SK-N-SH (cell line): ENCODE measurements around the gene LMAN1L. TPM values are rescaled to one million over a fixed set of nuclear protein-coding genes. Genes with fewer than 3 reads are reported as not detected.

ENCODE experiments used
- CTCF ChIA-PET: fragments of 300-600, 350-600 bp; formaldehyde crosslinking; extraction: SDS; loops from one replicate; lab custom pipeline; 2021; lab: Yijun Ruan, JAX
- POLR2A ChIA-PET: fragments of 350-600 bp; sonication (Branson Sonifier 250); formaldehyde crosslinking; extraction: SDS; loops from one replicate; lab custom pipeline; 2020; ENCODE audit warnings: antibody characterized with exemption, inconsistent platforms; lab: Yijun Ruan, JAX
- DNase-seq: peaks from one replicate; pipeline ENCODE4 v3.0.0; 2012
- H2AFZ ChIP-seq: fragments of 200-600 bp; sonication (generic); 2 replicates; pipeline ENCODE4 v1.8.1; 2016; ENCODE audit warnings: antibody characterized with exemption, mild to moderate bottlenecking, low read depth
- H3F3A ChIP-seq: fragments of 200-600 bp; sonication (generic); replicated peaks from 2 replicates; pipeline ENCODE3; 2016; ENCODE audit warnings: antibody characterized with exemption, mild to moderate bottlenecking; ENCODE audit not compliant: insufficient read depth
- H3K27ac ChIP-seq, 2 experiments: fragments of 200-500 bp in 1 of 2; fragments of 200-600 bp in 1 of 2; sonication (Bioruptor generic) in 1 of 2; sonication (generic), shearing (Covaris generic) in 1 of 2; 2 replicates each; pipeline versions ENCODE4 v1.5.1 to v1.6.1; 2014 to 2016; ENCODE audit warnings: low read depth in 2 of 2, inconsistent platforms in 1 of 2, low read length in 1 of 2, mild to moderate bottlenecking in 1 of 2, mixed read lengths in 1 of 2
- H3K27me3 ChIP-seq: fragments of 200-600 bp; sonication (generic), shearing (Covaris generic); 2 replicates; pipeline ENCODE4 v1.6.1; 2016; ENCODE audit warnings: mixed run types; ENCODE audit not compliant: insufficient read depth
- H3K36me3 ChIP-seq, 2 experiments: fragments of 200-500 bp in 1 of 2; fragments of 200-600 bp in 1 of 2; sonication (Bioruptor generic) in 1 of 2; sonication (generic) in 1 of 2; replicated peaks in 1 of 2; 2 replicates each; pipeline versions ENCODE3 to v1.5.1; 2014 to 2016; ENCODE audit warnings: low read length in 1 of 2, mild to moderate bottlenecking in 1 of 2; ENCODE audit not compliant: insufficient read depth in 2 of 2, control insufficient read depth in 1 of 2
- H3K4me1 ChIP-seq, 2 experiments: fragments of 200-500 bp in 1 of 2; fragments of 200-600 bp in 1 of 2; sonication (Bioruptor generic) in 1 of 2; sonication (generic), shearing (Covaris generic) in 1 of 2; 2 replicates each; pipeline versions ENCODE4 v1.5.1 to v1.6.1; 2014 to 2016; ENCODE audit warnings: low read depth in 1 of 2, low read length in 1 of 2, mixed run types in 1 of 2; ENCODE audit not compliant: insufficient read depth in 2 of 2, control insufficient read depth in 1 of 2
- H3K4me2 ChIP-seq: fragments of 200-600 bp; sonication (generic), shearing (Covaris generic); 2 replicates; pipeline ENCODE4 v1.6.1; 2017; ENCODE audit warnings: mixed run types
- H3K4me3 ChIP-seq, 2 experiments: fragments of 200-500 bp in 1 of 2; fragments of 200-600 bp in 1 of 2; sonication (Bioruptor generic) in 1 of 2; sonication (generic), shearing (Covaris generic) in 1 of 2; 2 replicates each; pipeline versions ENCODE4 v1.5.1 to v1.8.1; 2014 to 2016; ENCODE audit warnings: low read depth in 2 of 2, inconsistent platforms in 1 of 2, low read length in 1 of 2, mild to moderate bottlenecking in 1 of 2, mixed read lengths in 1 of 2, moderate library complexity in 1 of 2
- H3K79me2 ChIP-seq: fragments of 200-600 bp; sonication (generic); 2 replicates; pipeline ENCODE4 v1.8.1; 2017; ENCODE audit warnings: mild to moderate bottlenecking; ENCODE audit not compliant: insufficient read depth
- H3K9ac ChIP-seq: fragments of 200-600 bp; sonication (generic); 2 replicates; pipeline ENCODE4 v1.6.1; 2017; ENCODE audit warnings: mixed run types
- H3K9me2 ChIP-seq: fragments of 200-600 bp; sonication (generic); 2 replicates; pipeline ENCODE4 v1.6.1; 2017; ENCODE audit warnings: mixed run types
- H3K9me3 ChIP-seq: fragments of 200-600 bp; sonication (generic); 2 replicates; pipeline ENCODE4 v1.6.1; 2017; ENCODE audit warnings: mixed run types, mild to moderate bottlenecking, moderate library complexity
- H4K20me1 ChIP-seq: fragments of 200-600 bp; sonication (generic); 2 replicates; pipeline ENCODE4 v1.6.1; 2017; ENCODE audit warnings: mild to moderate bottlenecking, mixed run types; ENCODE audit not compliant: insufficient read depth
- ELF1 ChIP-seq: IDR thresholded peaks from 2 replicates; pipeline ENCODE4 v1.4.0; 2012
- EZH2phosphoT487 ChIP-seq: fragments of 200-600 bp; sonication (generic); IDR thresholded peaks from 2 replicates; pipeline ENCODE4 v1.6.1; 2017; ENCODE audit warnings: low read depth, mixed run types, mild to moderate bottlenecking, antibody characterized with exemption, moderate library complexity, borderline replicate concordance
- FOSL2 ChIP-seq: IDR thresholded peaks from 2 replicates; pipeline ENCODE4 v1.4.0; 2012; ENCODE audit warnings: low read depth, mild to moderate bottlenecking, moderate library complexity, borderline replicate concordance
- FOXJ3 ChIP-seq: sonication (generic); formaldehyde crosslinking; IDR thresholded peaks from 2 replicates; pipeline ENCODE4 v1.5.1; 2020; ENCODE audit warnings: mild to moderate bottlenecking, missing genetic modification reagents
- GABPA ChIP-seq: IDR thresholded peaks from 2 replicates; pipeline ENCODE4 v1.4.0; 2012; ENCODE audit warnings: low read depth, mild to moderate bottlenecking
- MEF2A ChIP-seq: IDR thresholded peaks from 2 replicates; pipeline ENCODE4 v1.4.0; 2012; ENCODE audit warnings: low read depth, borderline replicate concordance
- MXI1 ChIP-seq: IDR thresholded peaks from 2 replicates; pipeline ENCODE4 v1.6.1; 2012; ENCODE audit warnings: mild to moderate bottlenecking, low read depth, low read length, improper control_type of control experiment
- NFIC ChIP-seq: IDR thresholded peaks from 2 replicates; pipeline ENCODE4 v1.4.0; 2012; ENCODE audit warnings: borderline replicate concordance
- NRF1 ChIP-seq: IDR thresholded peaks from 2 replicates; pipeline ENCODE4 v1.6.1; 2012; ENCODE audit warnings: low read depth, mild to moderate bottlenecking, low read length
- POLR2AphosphoS5 ChIP-seq: IDR thresholded peaks from 2 replicates; pipeline ENCODE4 v1.6.1; 2012; ENCODE audit warnings: low read depth, low read length
- RAD21 ChIP-seq: IDR thresholded peaks from 2 replicates; pipeline ENCODE4 v1.6.1; 2012; ENCODE audit warnings: mild to moderate bottlenecking, low read length
- RCOR1 ChIP-seq: fragments of 150-350 bp; IDR thresholded peaks from 2 replicates; pipeline ENCODE4 v1.6.1; 2017; ENCODE audit warnings: antibody characterized with exemption, low read length
- RFX5 ChIP-seq: IDR thresholded peaks from 2 replicates; pipeline ENCODE4 v1.6.1; 2012; ENCODE audit warnings: mild to moderate bottlenecking, improper control_type of control experiment, low read length
- RXRA ChIP-seq: IDR thresholded peaks from 2 replicates; pipeline ENCODE4 v1.4.0; 2012; ENCODE audit warnings: low read depth, mild to moderate bottlenecking, borderline replicate concordance
- SIN3A ChIP-seq: IDR thresholded peaks from 2 replicates; pipeline ENCODE4 v1.6.1; 2012; ENCODE audit warnings: low read depth, mild to moderate bottlenecking, low read length, moderate library complexity, borderline replicate concordance
- SMC3 ChIP-seq: IDR thresholded peaks from 2 replicates; pipeline ENCODE4 v1.6.1; 2012; ENCODE audit warnings: low read depth, low read length, improper control_type of control experiment
- TCF12 ChIP-seq: IDR thresholded peaks from 2 replicates; pipeline ENCODE4 v1.4.0; 2012
- YY1 ChIP-seq: IDR thresholded peaks from 2 replicates; pipeline ENCODE4 v1.4.0; 2012; ENCODE audit warnings: low read depth, mild to moderate bottlenecking
- WGBS: methylation state at CpG from one replicate; pipeline ENCODE4 v1.1.6; 2017; ENCODE audit warnings: low lambda C conversion rate; 5-methylcytosine and 5-hydroxymethylcytosine counted together
- polyA plus RNA-seq, 3 experiments: library from polyadenylated mRNA; depleted of rRNA; stranded (reverse); fragments of >200 nt; gene quantifications; 2 replicates each; pipeline ENCODE4 v1.2.3, GENCODE V29; 2012
- TF ChIP-seq, protein P1 (sequence below): IDR thresholded peaks from 2 replicates; pipeline ENCODE4 v1.4.0; 2012; ENCODE audit warnings: low read depth, borderline replicate concordance
- TF ChIP-seq, protein P2 (sequence below): fragments of 200-600 bp; sonication (generic); IDR thresholded peaks from 2 replicates; pipeline ENCODE4 v1.6.1; 2017; ENCODE audit warnings: antibody characterized with exemption, mild to moderate bottlenecking, moderate library complexity
- TF ChIP-seq, protein P3 (sequence below): IDR thresholded peaks from 2 replicates; pipeline ENCODE4; 2012
- TF ChIP-seq, protein P4 (sequence below): IDR thresholded peaks from 2 replicates; pipeline ENCODE4 v1.4.0; 2012; ENCODE audit warnings: low read depth, borderline replicate concordance
- TF ChIP-seq, protein P5 (sequence below): fragments of 150-350 bp; IDR thresholded peaks from 2 replicates; pipeline ENCODE4 v1.6.1; 2017; ENCODE audit warnings: antibody characterized with exemption, low read length, low read depth, borderline replicate concordance

The LMAN1L gene
- polyA plus RNA-seq, 1 of the 3 experiments (the other 2 are of a cell fraction): 0.02 TPM

- TF ChIP-seq, protein P1, sequence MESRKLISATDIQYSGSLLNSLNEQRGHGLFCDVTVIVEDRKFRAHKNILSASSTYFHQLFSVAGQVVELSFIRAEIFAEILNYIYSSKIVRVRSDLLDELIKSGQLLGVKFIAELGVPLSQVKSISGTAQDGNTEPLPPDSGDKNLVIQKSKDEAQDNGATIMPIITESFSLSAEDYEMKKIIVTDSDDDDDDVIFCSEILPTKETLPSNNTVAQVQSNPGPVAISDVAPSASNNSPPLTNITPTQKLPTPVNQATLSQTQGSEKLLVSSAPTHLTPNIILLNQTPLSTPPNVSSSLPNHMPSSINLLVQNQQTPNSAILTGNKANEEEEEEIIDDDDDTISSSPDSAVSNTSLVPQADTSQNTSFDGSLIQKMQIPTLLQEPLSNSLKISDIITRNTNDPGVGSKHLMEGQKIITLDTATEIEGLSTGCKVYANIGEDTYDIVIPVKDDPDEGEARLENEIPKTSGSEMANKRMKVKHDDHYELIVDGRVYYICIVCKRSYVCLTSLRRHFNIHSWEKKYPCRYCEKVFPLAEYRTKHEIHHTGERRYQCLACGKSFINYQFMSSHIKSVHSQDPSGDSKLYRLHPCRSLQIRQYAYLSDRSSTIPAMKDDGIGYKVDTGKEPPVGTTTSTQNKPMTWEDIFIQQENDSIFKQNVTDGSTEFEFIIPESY: no peak
- TF ChIP-seq POLR2AphosphoS5: no peak
- TF ChIP-seq FOSL2: no peak
- TF ChIP-seq TCF12: no peak
- TF ChIP-seq, all 33 proteins: peak for 0
These were observed 29.3 kb downstream of the LMAN1L start (continued) for GRCh38 chr15:74841891-74842373.

GRCh38 chr15:74842581-74843444, 30.2 kb downstream of the LMAN1L start, which contains the start of gene ULK3:
ULK3 (minus strand) TSS chr15:74843156; CDS start chr15:74843105, 51 bp downstream.
- WGBS: 0% methylated on average over 19 of the region's 84 CpGs
- peak within 1 kb of the TSS; percentile 86 for H3K9ac ChIP-seq
- POLR2A ChIA-PET: interaction anchor here (0.6 to 1.2 kb wide), 4 partner anchors 13 to 181 kb away, joined by 3 to 4 read pairs (median 3); partner anchors contain the start of genes MPI and PPCDC
- H3K9me2 ChIP-seq: no peaks in the 10 kb centered on the region
- DNase-seq: peak; percentile 99
- no peaks in the 10 kb centered on the region for H3K9me3 ChIP-seq
- H3K4me1 ChIP-seq: peaks cover 0 to 23% of the 10 kb centered on the region in 2 experiments; a peak in 2 of 4 replicates
- H3K4me3 ChIP-seq: peak within 1 kb of the TSS; percentile 98
- H3K27me3 ChIP-seq: no peaks in the 10 kb centered on the region
- no peaks in the 10 kb centered on the region for H4K20me1 ChIP-seq
- peak within 1 kb of the TSS; percentile 98 for H2AFZ ChIP-seq
- H3K27ac ChIP-seq: peak within 1 kb of the TSS; percentile 72 to 88
- CTCF ChIA-PET: interaction anchor here (0.6 to 10.8 kb wide), 30 partner anchors 9 to 206 kb away, joined by 3 to 95 read pairs (median 5); partner anchors contain the start of genes CPLX3, CSK, RPP25 and SCAMP5
- H3K36me3 ChIP-seq: peaks cover 0 to 47% of the 10 kb centered on the region in 2 experiments
- peak within 1 kb of the TSS; percentile 96 for H3K4me2 ChIP-seq
- H3F3A ChIP-seq: no peaks in the 10 kb centered on the region
- no peaks in the 10 kb centered on the region for H3K79me2 ChIP-seq
- TF ChIP-seq YY1 (0 out of 2 replicates have a peak, but pooled peaks have one; percentile 11), FOXJ3 (CRISPR knock-in tag) (no peak), RXRA (no peak), MEF2A (no peak), TCF12 (no peak), NFIC (no peak), MXI1 (peak; percentile 97), NRF1 (peak; percentile 46; the same call in 1 of the 2 replicates), ELF1 (no peak; the same call in 1 of the 2 replicates), EZH2phosphoT487 (no peak), RFX5 (no peak), RAD21 (peak; percentile 34; the same call in 1 of the 2 replicates), GABPA (peak; percentile 46; the same call in 1 of the 2 replicates), SMC3 (peak; percentile 20; the same call in 1 of the 2 replicates), SIN3A (peak; percentile 57; the same call in 1 of the 2 replicates), POLR2AphosphoS5 (peak; percentile 38; the same call in 1 of the 2 replicates), RCOR1 (no peak)
- TF ChIP-seq, protein P2, sequence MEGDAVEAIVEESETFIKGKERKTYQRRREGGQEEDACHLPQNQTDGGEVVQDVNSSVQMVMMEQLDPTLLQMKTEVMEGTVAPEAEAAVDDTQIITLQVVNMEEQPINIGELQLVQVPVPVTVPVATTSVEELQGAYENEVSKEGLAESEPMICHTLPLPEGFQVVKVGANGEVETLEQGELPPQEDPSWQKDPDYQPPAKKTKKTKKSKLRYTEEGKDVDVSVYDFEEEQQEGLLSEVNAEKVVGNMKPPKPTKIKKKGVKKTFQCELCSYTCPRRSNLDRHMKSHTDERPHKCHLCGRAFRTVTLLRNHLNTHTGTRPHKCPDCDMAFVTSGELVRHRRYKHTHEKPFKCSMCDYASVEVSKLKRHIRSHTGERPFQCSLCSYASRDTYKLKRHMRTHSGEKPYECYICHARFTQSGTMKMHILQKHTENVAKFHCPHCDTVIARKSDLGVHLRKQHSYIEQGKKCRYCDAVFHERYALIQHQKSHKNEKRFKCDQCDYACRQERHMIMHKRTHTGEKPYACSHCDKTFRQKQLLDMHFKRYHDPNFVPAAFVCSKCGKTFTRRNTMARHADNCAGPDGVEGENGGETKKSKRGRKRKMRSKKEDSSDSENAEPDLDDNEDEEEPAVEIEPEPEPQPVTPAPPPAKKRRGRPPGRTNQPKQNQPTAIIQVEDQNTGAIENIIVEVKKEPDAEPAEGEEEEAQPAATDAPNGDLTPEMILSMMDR: peak; percentile 50
- TF ChIP-seq, protein P3, sequence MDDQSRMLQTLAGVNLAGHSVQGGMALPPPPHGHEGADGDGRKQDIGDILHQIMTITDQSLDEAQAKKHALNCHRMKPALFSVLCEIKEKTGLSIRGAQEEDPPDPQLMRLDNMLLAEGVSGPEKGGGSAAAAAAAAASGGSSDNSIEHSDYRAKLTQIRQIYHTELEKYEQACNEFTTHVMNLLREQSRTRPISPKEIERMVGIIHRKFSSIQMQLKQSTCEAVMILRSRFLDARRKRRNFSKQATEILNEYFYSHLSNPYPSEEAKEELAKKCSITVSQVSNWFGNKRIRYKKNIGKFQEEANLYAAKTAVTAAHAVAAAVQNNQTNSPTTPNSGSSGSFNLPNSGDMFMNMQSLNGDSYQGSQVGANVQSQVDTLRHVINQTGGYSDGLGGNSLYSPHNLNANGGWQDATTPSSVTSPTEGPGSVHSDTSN: peak; percentile 96
- TF ChIP-seq, protein P4, sequence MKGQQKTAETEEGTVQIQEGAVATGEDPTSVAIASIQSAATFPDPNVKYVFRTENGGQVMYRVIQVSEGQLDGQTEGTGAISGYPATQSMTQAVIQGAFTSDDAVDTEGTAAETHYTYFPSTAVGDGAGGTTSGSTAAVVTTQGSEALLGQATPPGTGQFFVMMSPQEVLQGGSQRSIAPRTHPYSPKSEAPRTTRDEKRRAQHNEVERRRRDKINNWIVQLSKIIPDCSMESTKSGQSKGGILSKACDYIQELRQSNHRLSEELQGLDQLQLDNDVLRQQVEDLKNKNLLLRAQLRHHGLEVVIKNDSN: peak; percentile 87
- TF ChIP-seq, protein P5, sequence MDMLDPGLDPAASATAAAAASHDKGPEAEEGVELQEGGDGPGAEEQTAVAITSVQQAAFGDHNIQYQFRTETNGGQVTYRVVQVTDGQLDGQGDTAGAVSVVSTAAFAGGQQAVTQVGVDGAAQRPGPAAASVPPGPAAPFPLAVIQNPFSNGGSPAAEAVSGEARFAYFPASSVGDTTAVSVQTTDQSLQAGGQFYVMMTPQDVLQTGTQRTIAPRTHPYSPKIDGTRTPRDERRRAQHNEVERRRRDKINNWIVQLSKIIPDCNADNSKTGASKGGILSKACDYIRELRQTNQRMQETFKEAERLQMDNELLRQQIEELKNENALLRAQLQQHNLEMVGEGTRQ: peak; percentile 65; the same call in 1 of the 2 replicates
